HAP-1 (cell line): Measurements from ENCODE around the gene KLC1.
"Not testable (repeated sequence)": the region's sequence is repeated elsewhere in the genome, so short reads cannot be mapped to it uniquely, and the experiment has no call there.

ENCODE experiments used
- DNase-seq, 2 experiments: peaks; one replicate each; pipeline ENCODE4 v3.0.0-alpha.2; 2016 to 2020; ENCODE audit warnings: low spot score in 2 of 2
- H3K27me3 ChIP-seq: fragments of 250-450 bp; sonication (Bioruptor Pico); 2 replicates; pipeline ENCODE4 v1.5.1; 2020; ENCODE audit warnings: low read depth, mild to moderate bottlenecking, moderate library complexity
- H3K36me3 ChIP-seq: fragments of 250-450 bp; sonication (Bioruptor Pico); replicated peaks from 2 replicates; pipeline ENCODE4 v1.5.1; 2020; ENCODE audit warnings: mild to moderate bottlenecking
- H3K4me1 ChIP-seq: fragments of 250-450 bp; sonication (Bioruptor Pico); 2 replicates; pipeline ENCODE4 v1.5.1; 2020; ENCODE audit warnings: mild to moderate bottlenecking
- H3K4me3 ChIP-seq: fragments of 250-450 bp; sonication (Bioruptor Pico); 2 replicates; pipeline ENCODE4 v1.5.1; 2020; ENCODE audit warnings: mild to moderate bottlenecking, moderate library complexity
- H3K9me3 ChIP-seq: fragments of 250-450 bp; sonication (Bioruptor Pico); 2 replicates; pipeline ENCODE4 v1.5.1; 2020; ENCODE audit warnings: mild to moderate bottlenecking, moderate library complexity
- in situ Hi-C: fragments of 300-500 bp; cut with MboI; formaldehyde crosslinking; loops from 3 replicates; pipeline ENCODE4 v1.14.3; 2020; ENCODE audit warnings: low sequenced_read_pairs, inconsistent platforms, mixed read lengths

Gene KLC1

GRCh38 chr14:103683139-103683538, 54.1 kb downstream of the KLC1 start:
- H3K27me3 ChIP-seq = no peaks in the 10 kb centered on the region
- H3K36me3 ChIP-seq = peaks cover 83% of the 10 kb centered on the region
- no peaks in the 10 kb centered on the region for H3K4me1 ChIP-seq
- no peak overlapping the region for H3K4me3 ChIP-seq
- in situ Hi-C loops = loop anchor here (10.0 kb wide), 1 partner anchor 108 kb away; no protein-coding TSS in a partner anchor
- H3K9me3 ChIP-seq = no peaks in the 10 kb centered on the region
- no peak for DNase-seq

GRCh38 chr14:103684471-103684870, 55.5 kb downstream of the KLC1 start:
- no peak for DNase-seq
- in situ Hi-C loops = loop anchor here (10.0 kb wide), 1 partner anchor 110 kb away; no protein-coding TSS in a partner anchor
- Histone ChIP-seq H3K4me1 (no peaks in the 10 kb centered on the region), H3K36me3 (peaks cover 76% of the 10 kb centered on the region), H3K9me3 (no peaks in the 10 kb centered on the region), H3K27me3 (no peaks in the 10 kb centered on the region), H3K4me3 (no peak overlapping the region)

DNA sequence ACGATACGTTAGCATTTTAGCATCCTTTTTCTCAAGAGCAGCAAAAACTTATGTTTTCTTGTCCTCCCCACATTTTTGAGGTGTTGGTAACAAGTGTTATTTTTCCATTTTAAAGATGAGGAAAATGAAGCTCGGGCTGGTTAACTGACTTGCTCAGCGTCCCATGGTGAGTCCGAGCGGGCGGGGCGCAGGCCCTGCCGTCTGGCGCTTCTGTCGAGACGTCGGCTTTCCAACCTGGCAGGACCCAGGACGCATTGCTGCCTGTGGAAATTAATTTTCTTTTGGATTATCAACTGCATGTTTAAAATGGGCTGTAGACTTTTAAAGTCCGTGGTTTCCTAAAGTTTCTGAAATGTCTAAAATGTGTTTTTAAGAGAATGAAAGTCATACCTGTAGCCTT, 55.9 kb downstream of the KLC1 start:
- Histone ChIP-seq H3K27me3 (no peaks in the 10 kb centered on the region), H3K4me3 (no peak overlapping the region), H3K4me1 (no peaks in the 10 kb centered on the region), H3K9me3 (no peaks in the 10 kb centered on the region), H3K36me3 (peaks cover 72% of the 10 kb centered on the region)
- in situ Hi-C loops = loop anchor here (10.0 kb wide), 1 partner anchor 110 kb away; no protein-coding TSS in a partner anchor
- no peak for DNase-seq

DNA sequence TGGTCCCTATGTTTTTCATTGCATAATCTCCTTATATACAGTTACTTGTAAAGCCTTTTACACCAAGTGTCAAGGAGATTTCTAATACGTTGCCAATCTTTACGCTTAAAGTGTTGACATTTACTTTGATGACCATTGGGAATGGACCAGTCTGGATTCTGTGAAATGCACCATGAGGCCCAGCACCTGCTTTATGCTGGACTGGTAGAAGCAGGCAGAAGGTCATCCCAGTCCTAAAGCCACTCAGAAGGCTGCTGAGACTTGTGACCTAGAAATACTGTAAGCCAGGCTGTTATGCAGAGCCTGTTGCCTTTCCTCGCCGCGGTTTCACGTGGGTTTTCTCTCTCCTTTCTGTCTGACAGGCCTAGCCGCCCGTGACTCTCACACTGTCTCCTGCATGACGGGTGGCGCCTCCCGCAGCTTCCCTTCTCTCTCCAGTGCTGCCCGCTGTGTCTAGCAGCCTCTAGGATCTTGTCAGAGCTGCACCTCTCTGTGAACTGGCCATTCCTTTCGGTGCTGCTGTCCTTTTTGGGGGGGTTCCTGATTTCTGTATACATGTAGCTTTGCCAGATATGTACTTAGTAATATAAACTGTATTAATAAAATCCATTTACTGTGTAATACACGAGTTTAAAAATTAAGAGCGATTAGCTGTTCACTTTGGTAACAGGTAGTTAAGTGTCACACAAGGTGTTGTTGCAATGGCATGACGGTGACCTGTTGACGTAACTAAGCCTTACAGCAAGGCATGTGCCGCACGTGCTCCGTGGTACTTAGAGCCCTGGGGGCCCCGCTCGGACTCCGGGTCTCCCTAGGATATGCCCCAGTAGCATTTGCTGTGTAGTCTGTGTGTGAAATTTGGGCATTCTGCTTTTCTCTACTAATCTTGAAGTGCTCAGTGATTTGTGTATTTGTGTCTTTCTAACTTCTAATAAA, 56.5 kb downstream of the KLC1 start:
- Histone ChIP-seq H3K4me1 (no peaks in the 10 kb centered on the region), H3K27me3 (no peaks in the 10 kb centered on the region), H3K36me3 (peaks cover 65% of the 10 kb centered on the region), H3K9me3 (no peaks in the 10 kb centered on the region), H3K4me3 (no peak overlapping the region)
- in situ Hi-C loops = loop anchor here (10.0 kb wide), 1 partner anchor 111 kb away; no protein-coding TSS in a partner anchor
- no peak for DNase-seq

DNA sequence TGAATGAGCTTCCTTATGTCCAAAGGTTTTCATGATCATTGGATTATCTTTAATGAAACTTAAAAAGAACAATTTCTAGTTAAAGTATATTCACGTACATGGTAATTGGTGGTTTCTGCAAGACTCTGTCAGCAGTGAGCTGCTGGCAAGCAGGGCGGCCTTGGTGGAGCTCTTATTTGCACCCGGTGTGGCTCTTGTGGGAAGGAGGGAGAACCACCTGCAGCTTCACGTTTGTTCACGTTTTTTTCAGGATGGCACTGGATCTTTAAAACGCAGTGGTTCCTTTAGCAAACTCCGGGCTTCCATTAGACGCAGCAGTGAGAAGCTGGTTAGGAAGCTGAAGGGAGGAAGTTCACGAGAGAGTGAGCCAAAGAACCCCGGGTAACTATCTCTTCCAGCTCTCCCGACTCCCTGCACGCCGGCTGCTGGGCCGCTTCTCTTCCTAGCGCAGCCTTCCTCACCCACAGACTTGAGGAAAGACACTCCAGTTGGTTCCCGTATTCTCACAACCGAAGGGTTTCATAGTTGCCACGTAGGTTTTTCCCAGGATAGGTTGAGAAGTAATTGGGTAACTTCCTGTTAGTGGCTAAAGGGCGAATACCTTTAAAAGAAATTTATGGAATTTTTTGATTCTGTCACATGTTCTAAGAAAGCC, 57.9 kb downstream of the KLC1 start:
- Histone ChIP-seq H3K36me3 (peaks cover 52% of the 10 kb centered on the region), H3K4me3 (no peak overlapping the region), H3K4me1 (no peaks in the 10 kb centered on the region), H3K9me3 (no peaks in the 10 kb centered on the region), H3K27me3 (no peaks in the 10 kb centered on the region)
- no peak for DNase-seq
- in situ Hi-C loops = loop anchor here (10.0 kb wide), 1 partner anchor 112 kb away; no protein-coding TSS in a partner anchor

DNA sequence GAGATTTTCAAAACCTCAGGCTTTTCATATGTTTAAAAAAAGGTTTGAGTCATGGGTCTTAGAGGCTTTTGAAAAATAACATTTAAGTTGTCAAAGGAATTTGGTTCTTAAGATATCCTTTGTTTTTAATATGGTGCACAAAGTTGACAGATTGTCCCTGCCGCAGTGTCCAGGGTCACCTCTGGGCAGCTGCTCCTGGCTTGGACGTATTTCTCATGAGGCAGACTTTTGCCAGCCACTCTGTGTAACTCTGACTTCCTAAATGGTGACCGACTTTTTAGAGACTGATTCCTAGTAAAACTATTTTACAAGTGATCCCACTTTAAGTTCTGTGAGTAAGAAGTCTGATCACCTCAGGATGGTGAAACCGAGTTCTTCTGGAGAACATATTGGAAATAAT, 58.7 kb downstream of the KLC1 start:
- Histone ChIP-seq H3K36me3 (peaks cover 54% of the 10 kb centered on the region), H3K9me3 (no peaks in the 10 kb centered on the region), H3K27me3 (no peaks in the 10 kb centered on the region), H3K4me3 (no peak overlapping the region), H3K4me1 (no peaks in the 10 kb centered on the region)
- no peak for DNase-seq
- in situ Hi-C loops = loop anchor here (10.0 kb wide), 1 partner anchor 113 kb away; no protein-coding TSS in a partner anchor

- Histone ChIP-seq H3K9me3 (no peaks in the 10 kb centered on the region), H3K4me1 (no peaks in the 10 kb centered on the region), H3K27me3 (no peaks in the 10 kb centered on the region), H3K36me3 (peaks cover 56% of the 10 kb centered on the region), H3K4me3 (no peak overlapping the region)
- no peak for DNase-seq
- in situ Hi-C loops = loop anchor here (10.0 kb wide), 1 partner anchor 114 kb away; no protein-coding TSS in a partner anchor
Measured at GRCh38 chr14:103688441-103688840, 59.4 kb downstream of the KLC1 start.

- no peak for DNase-seq
- in situ Hi-C loops = loop anchor here (10.0 kb wide), 1 partner anchor 114 kb away; no protein-coding TSS in a partner anchor
- Histone ChIP-seq H3K36me3 (peaks cover 56% of the 10 kb centered on the region), H3K27me3 (no peaks in the 10 kb centered on the region), H3K4me1 (no peaks in the 10 kb centered on the region), H3K4me3 (no peak overlapping the region), H3K9me3 (no peaks in the 10 kb centered on the region)
Measured at GRCh38 chr14:103688906-103689902, 60.2 kb downstream of the KLC1 start.

GRCh38 chr14:103690332-103690731, 61.3 kb downstream of the KLC1 start:
- H3K9me3 ChIP-seq = no peaks in the 10 kb centered on the region
- no peak overlapping the region for H3K4me3 ChIP-seq
- H3K4me1 ChIP-seq = no peaks in the 10 kb centered on the region
- H3K27me3 ChIP-seq = no peaks in the 10 kb centered on the region
- H3K36me3 ChIP-seq = peaks cover 55% of the 10 kb centered on the region
- in situ Hi-C loops = no loop called here
- no peak for DNase-seq

GRCh38 chr14:103691655-103692054, 62.6 kb downstream of the KLC1 start:
- in situ Hi-C loops = not testable (repeated sequence)

GRCh38 chr14:103692159-103692558, 63.1 kb downstream of the KLC1 start:
- H3K9me3 ChIP-seq = no peaks in the 10 kb centered on the region
- no peaks in the 10 kb centered on the region for H3K4me1 ChIP-seq
- no peaks in the 10 kb centered on the region for H3K27me3 ChIP-seq
- H3K36me3 ChIP-seq = peaks cover 52% of the 10 kb centered on the region
- no peak overlapping the region for H3K4me3 ChIP-seq
- in situ Hi-C loops = no loop called here
- DNase-seq = no peak

More at GRCh38 chr14:103691655-103692054, 62.6 kb downstream of the KLC1 start:
- peaks cover 50% of the 10 kb centered on the region for H3K36me3 ChIP-seq
- H3K4me1 ChIP-seq, H3K27me3 ChIP-seq, H3K9me3 ChIP-seq, H3K4me3 ChIP-seq, DNase-seq: not testable (repeated sequence)

DNA sequence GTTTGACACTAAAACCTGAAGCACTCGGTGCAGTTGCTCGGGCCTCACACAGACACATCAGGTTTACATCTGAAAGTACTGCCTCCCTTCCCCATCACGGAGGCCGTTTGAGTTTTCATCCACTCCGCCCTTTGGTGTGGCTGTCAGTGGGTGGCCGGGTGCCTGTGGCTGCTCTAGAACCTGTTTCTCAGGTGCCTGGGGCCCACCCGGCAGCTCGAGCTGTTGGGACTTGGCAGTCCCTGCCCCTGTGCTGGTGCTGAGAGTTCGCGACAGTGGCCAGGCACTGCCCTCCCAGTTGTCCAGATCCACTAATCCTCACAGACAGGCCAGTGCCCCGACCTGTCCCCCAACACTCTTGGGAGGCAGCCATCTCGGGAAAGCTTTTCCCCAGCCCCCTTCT, 63.9 kb downstream of the KLC1 start:
- Histone ChIP-seq H3K4me1 (no peaks in the 10 kb centered on the region), H3K27me3 (no peaks in the 10 kb centered on the region), H3K4me3 (no peak overlapping the region), H3K9me3 (no peaks in the 10 kb centered on the region), H3K36me3 (peaks cover 55% of the 10 kb centered on the region)
- in situ Hi-C loops = no loop called here
- DNase-seq = no peak

- H3K36me3 ChIP-seq = peaks cover 55% of the 10 kb centered on the region
- in situ Hi-C loops = no loop called here
- no peak for DNase-seq
- no peaks in the 10 kb centered on the region for H3K9me3 ChIP-seq
- H3K27me3 ChIP-seq = no peaks in the 10 kb centered on the region
- no peak overlapping the region for H3K4me3 ChIP-seq
- no peaks in the 10 kb centered on the region for H3K4me1 ChIP-seq
Measured at GRCh38 chr14:103693515-103693914, 64.5 kb downstream of the KLC1 start.
